ENCODE measurements around the gene ARL6IP6. TPM values are rescaled to one million over a fixed set of nuclear protein-coding genes. Genes with fewer than 3 reads are reported as not detected.
"Not testable (repeated sequence)": the region's sequence is repeated elsewhere in the genome, so short reads cannot be mapped to it uniquely, and the experiment has no call there.

Gene ARL6IP6
- total and polyA plus RNA-seq, 2 donors (not counting 1 experiment from before 2014, with no cell fraction given) = 17.8 to 20.4 TPM

GRCh38 chr2:152740743-152741328, 22.4 kb downstream of the ARL6IP6 start:
- no peak overlapping the region for H3K4me2 ChIP-seq (replicated peaks; ENCODE audit: low read depth, low read length, poor library complexity, severe bottlenecking)
- H3K9me3 Mint-ChIP-seq (ENCODE audit: insufficient read depth) = no peaks in the 10 kb centered on the region

DNA sequence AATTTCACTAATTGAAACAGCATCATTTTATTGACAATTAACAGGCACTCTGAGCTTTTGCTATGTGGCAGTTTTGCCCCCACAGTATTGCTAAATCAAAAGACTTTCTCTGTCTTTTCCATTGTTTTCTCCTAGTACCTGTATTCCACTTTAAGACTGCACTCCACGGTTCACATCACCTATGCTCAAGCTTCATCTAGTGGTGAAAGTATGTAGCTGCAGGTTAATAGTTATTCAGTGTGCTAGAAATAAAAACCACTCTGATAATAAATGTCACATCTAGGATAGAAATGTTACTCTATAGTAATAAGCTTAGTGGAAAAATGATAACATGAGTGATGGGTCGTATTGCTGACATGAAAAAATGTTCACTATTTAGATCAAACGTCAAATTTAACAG, 24.6 kb downstream of the ARL6IP6 start:
- Histone ChIP-seq H2AFZ (ENCODE audit: insufficient read depth, low read depth, low read length, poor library complexity, severe bottlenecking) (no peak overlapping the region), H3K4me1 (ENCODE audit: control insufficient read depth in 2 of 2, insufficient read depth in 2 of 2, low read length in 2 of 2) (no peaks in the 10 kb centered on the region), H3K9me3 (ENCODE audit: control extremely low read depth in 1 of 3, control insufficient read depth in 2 of 3, insufficient read depth in 1 of 3, low read length in 2 of 3) (peaks cover 0 to 3% (median 0%) of the 10 kb centered on the region in 3 donors), H3K27ac (ENCODE audit: low read length in 2 of 2) (no peak overlapping the region), H3K9ac (ENCODE audit: low read length) (no peak overlapping the region), H3K4me2 (replicated peaks; ENCODE audit: low read depth, low read length, poor library complexity, severe bottlenecking) (no peak overlapping the region), H4K20me1 (ENCODE audit: control insufficient read depth, insufficient read depth, low read length, poor library complexity, severe bottlenecking) (no peaks in the 10 kb centered on the region), H3K27me3 (replicated peaks in 1 of 4; ENCODE audit: control extremely low read depth in 1 of 4, control insufficient read depth in 3 of 4, insufficient read depth in 4 of 4, low read length in 3 of 4) (no peaks in the 10 kb centered on the region), H3K36me3 (replicated peaks in 1 of 2; ENCODE audit: control extremely low read depth in 1 of 2, control insufficient read depth in 1 of 2, extremely low read depth in 1 of 2, insufficient read depth in 2 of 2, low read length in 1 of 2) (peaks cover 3 to 10% of the 10 kb centered on the region in 2 experiments), H3K79me2 (ENCODE audit: control insufficient read depth, insufficient read depth, low read length) (no peaks in the 10 kb centered on the region), H3K4me3 (ENCODE audit: control extremely low read depth in 1 of 5, extremely low read depth in 1 of 5, insufficient read depth in 1 of 5, low read depth in 2 of 5, low read length in 4 of 5) (no peak overlapping the region)
- H3K4me3 Mint-ChIP-seq = no peak overlapping the region
- DNase-seq = no peak
- no peak overlapping the region for H3K27ac Mint-ChIP-seq
- ATAC-seq (ENCODE audit: low read depth) = no peak
- intact Hi-C loops (cut with micrococcal nuclease) = loop anchor here (10.0 kb wide), 1 partner anchor 708 kb away; no protein-coding TSS in a partner anchor
- H3K9me3 Mint-ChIP-seq (ENCODE audit: insufficient read depth) = no peaks in the 10 kb centered on the region
- TF ChIP-seq, protein P1, sequence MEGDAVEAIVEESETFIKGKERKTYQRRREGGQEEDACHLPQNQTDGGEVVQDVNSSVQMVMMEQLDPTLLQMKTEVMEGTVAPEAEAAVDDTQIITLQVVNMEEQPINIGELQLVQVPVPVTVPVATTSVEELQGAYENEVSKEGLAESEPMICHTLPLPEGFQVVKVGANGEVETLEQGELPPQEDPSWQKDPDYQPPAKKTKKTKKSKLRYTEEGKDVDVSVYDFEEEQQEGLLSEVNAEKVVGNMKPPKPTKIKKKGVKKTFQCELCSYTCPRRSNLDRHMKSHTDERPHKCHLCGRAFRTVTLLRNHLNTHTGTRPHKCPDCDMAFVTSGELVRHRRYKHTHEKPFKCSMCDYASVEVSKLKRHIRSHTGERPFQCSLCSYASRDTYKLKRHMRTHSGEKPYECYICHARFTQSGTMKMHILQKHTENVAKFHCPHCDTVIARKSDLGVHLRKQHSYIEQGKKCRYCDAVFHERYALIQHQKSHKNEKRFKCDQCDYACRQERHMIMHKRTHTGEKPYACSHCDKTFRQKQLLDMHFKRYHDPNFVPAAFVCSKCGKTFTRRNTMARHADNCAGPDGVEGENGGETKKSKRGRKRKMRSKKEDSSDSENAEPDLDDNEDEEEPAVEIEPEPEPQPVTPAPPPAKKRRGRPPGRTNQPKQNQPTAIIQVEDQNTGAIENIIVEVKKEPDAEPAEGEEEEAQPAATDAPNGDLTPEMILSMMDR (IDR thresholded peaks at IDR 0.05) = peak; percentile 65
- no peak for TF ChIP-seq EZH2 (IDR thresholded peaks at IDR 0.05; ENCODE audit: borderline replicate concordance, insufficient read depth, low read depth, low read length, poor library complexity, severe bottlenecking)
- no peaks in the 10 kb centered on the region for H3K27me3 Mint-ChIP-seq
- ChIA-PET POLR2A (no interaction called here), CTCF (interaction anchor here (0.6 to 2.1 kb wide), 9 partner anchors 12 to 777 kb away, joined by 3 to 11 read pairs (median 3); partner anchors contain the start of gene STAM2)
- WGBS (ENCODE audit: insufficient coverage) = no CpG with 5 or more reads among the region's 3 CpGs
- H3K4me1 Mint-ChIP-seq = no peaks in the 10 kb centered on the region

More at GRCh38 chr2:152740743-152741328, 22.4 kb downstream of the ARL6IP6 start:
- no peaks in the 10 kb centered on the region for H3K79me2 ChIP-seq (ENCODE audit: control insufficient read depth, insufficient read depth, low read length)
- intact Hi-C loops (cut with micrococcal nuclease) = loop anchor here (1.0 to 10.0 kb wide), 3 partner anchors 23 to 778 kb away; partner anchors contain the start of gene ARL6IP6
- H3K36me3 ChIP-seq (replicated peaks in 1 of 2; ENCODE audit: control extremely low read depth in 1 of 2, control insufficient read depth in 1 of 2, extremely low read depth in 1 of 2, insufficient read depth in 2 of 2, low read length in 1 of 2) = peaks cover 6 to 21% of the 10 kb centered on the region in 2 experiments
- ATAC-seq (ENCODE audit: low read depth) (peak; percentile 72), DNase-seq (peak; percentile 56)
- no peaks in the 10 kb centered on the region for H3K27me3 ChIP-seq (replicated peaks in 1 of 4; ENCODE audit: control extremely low read depth in 1 of 4, control insufficient read depth in 3 of 4, insufficient read depth in 4 of 4, low read length in 3 of 4)
- no peak overlapping the region for H3K27ac Mint-ChIP-seq
- no peak overlapping the region for H3K9ac ChIP-seq (ENCODE audit: low read length)
- TF ChIP-seq EZH2 (IDR thresholded peaks at IDR 0.05; ENCODE audit: borderline replicate concordance, insufficient read depth, low read depth, low read length, poor library complexity, severe bottlenecking) = no peak
- TF ChIP-seq, protein P1 (IDR thresholded peaks at IDR 0.05) = peak; percentile 97
- H3K27ac ChIP-seq (ENCODE audit: low read length in 2 of 2) = no peak overlapping the region
- H3K4me1 ChIP-seq (ENCODE audit: control insufficient read depth in 2 of 2, insufficient read depth in 2 of 2, low read length in 2 of 2) = no peaks in the 10 kb centered on the region
- no peak overlapping the region for H3K4me3 ChIP-seq (ENCODE audit: control extremely low read depth in 1 of 5, extremely low read depth in 1 of 5, insufficient read depth in 1 of 5, low read depth in 2 of 5, low read length in 4 of 5)
- H3K4me1 Mint-ChIP-seq = no peaks in the 10 kb centered on the region
- POLR2A ChIA-PET = no interaction called here
- peaks cover 0 to 4% (median 0%) of the 10 kb centered on the region in 3 donors for H3K9me3 ChIP-seq (ENCODE audit: control extremely low read depth in 1 of 3, control insufficient read depth in 2 of 3, insufficient read depth in 1 of 3, low read length in 2 of 3)
- H2AFZ ChIP-seq (ENCODE audit: insufficient read depth, low read depth, low read length, poor library complexity, severe bottlenecking) = no peak overlapping the region
- H3K4me3 Mint-ChIP-seq = no peak overlapping the region
- H4K20me1 ChIP-seq (ENCODE audit: control insufficient read depth, insufficient read depth, low read length, poor library complexity, severe bottlenecking) = no peaks in the 10 kb centered on the region
- CTCF ChIA-PET = interaction anchor here (0.7 kb wide), 1 partner anchor 26 kb away, joined by 3 read pairs; no protein-coding TSS in a partner anchor
- WGBS (ENCODE audit: insufficient coverage) = no CpG with 5 or more reads among the region's 2 CpGs
- H3K27me3 Mint-ChIP-seq = no peaks in the 10 kb centered on the region

DNA sequence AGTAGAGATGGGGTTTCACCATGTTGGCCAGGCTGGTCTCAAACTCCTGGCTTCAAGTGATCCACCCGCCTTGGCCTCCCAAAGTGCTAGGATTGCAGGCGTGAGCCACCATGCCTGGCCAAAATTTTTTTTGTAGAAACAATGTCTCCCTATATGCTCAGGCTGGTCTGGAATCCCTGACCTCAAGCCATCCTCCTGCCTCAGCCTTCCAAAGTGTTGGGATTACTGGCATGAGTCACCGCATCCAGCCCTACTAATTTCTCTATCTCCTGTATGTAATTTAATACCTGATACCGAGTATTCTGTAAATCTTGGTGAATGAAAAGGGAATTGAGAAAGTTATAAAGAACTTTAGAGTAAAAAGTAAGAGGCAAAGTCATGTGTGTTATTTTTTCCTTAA, 29.3 kb downstream of the ARL6IP6 start:
- H3K27me3 Mint-ChIP-seq; H3K27ac Mint-ChIP-seq; H3K4me3 Mint-ChIP-seq; H3K9ac ChIP-seq (ENCODE audit: low read length); H3K4me1 Mint-ChIP-seq; H3K9me3 Mint-ChIP-seq (ENCODE audit: insufficient read depth); H3K4me1 ChIP-seq (ENCODE audit: control insufficient read depth in 2 of 2, insufficient read depth in 2 of 2, low read length in 2 of 2); DNase-seq; POLR2A ChIA-PET; ATAC-seq (ENCODE audit: low read depth); H4K20me1 ChIP-seq (ENCODE audit: control insufficient read depth, insufficient read depth, low read length, poor library complexity, severe bottlenecking); H3K4me2 ChIP-seq (replicated peaks; ENCODE audit: low read depth, low read length, poor library complexity, severe bottlenecking); H2AFZ ChIP-seq (ENCODE audit: insufficient read depth, low read depth, low read length, poor library complexity, severe bottlenecking); H3K36me3 ChIP-seq (replicated peaks in 1 of 2; ENCODE audit: control extremely low read depth in 1 of 2, control insufficient read depth in 1 of 2, extremely low read depth in 1 of 2, insufficient read depth in 2 of 2, low read length in 1 of 2); H3K9me3 ChIP-seq (ENCODE audit: control extremely low read depth in 1 of 3, control insufficient read depth in 2 of 3, insufficient read depth in 1 of 3, low read length in 2 of 3); H3K27ac ChIP-seq (ENCODE audit: low read length in 2 of 2); H3K79me2 ChIP-seq (ENCODE audit: control insufficient read depth, insufficient read depth, low read length); H3K4me3 ChIP-seq (ENCODE audit: control extremely low read depth in 1 of 5, extremely low read depth in 1 of 5, insufficient read depth in 1 of 5, low read depth in 2 of 5, low read length in 4 of 5); H3K27me3 ChIP-seq (replicated peaks in 1 of 4; ENCODE audit: control extremely low read depth in 1 of 4, control insufficient read depth in 3 of 4, insufficient read depth in 4 of 4, low read length in 3 of 4): not testable (repeated sequence)
- WGBS (ENCODE audit: insufficient coverage) = 89% methylated on average over 2 of the region's 4 CpGs
- CTCF ChIA-PET = interaction anchor here (1.3 kb wide), 1 partner anchor 9 kb away, joined by 3 read pairs; no protein-coding TSS in a partner anchor
- intact Hi-C loops (cut with micrococcal nuclease) = loop anchor here (10.0 kb wide), 1 partner anchor 713 kb away; no protein-coding TSS in a partner anchor

All from B cell (primary cell).